Measurements from ENCODE around the gene SLC7A8.

The SLC7A8 gene

GRCh38 chr14:23208324-23208723 is 24.9 kb upstream of the SLC7A8 start:
- TF ChIP-seq YY1 (IDR thresholded peaks at IDR 0.05; ENCODE audit: low read depth), result no peak
- no peak for TF ChIP-seq TEAD4 (IDR thresholded peaks at IDR 0.05)
- TF ChIP-seq, protein P1, sequence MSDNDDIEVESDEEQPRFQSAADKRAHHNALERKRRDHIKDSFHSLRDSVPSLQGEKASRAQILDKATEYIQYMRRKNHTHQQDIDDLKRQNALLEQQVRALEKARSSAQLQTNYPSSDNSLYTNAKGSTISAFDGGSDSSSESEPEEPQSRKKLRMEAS (IDR thresholded peaks at IDR 0.05), result no peak
- no peak for TF ChIP-seq EGR1 (IDR thresholded peaks at IDR 0.05)
- no peak for TF ChIP-seq USF1 (IDR thresholded peaks at IDR 0.05)
- no peak for TF ChIP-seq CEBPB (IDR thresholded peaks at IDR 0.05)
- no peak for TF ChIP-seq CREB1 (IDR thresholded peaks at IDR 0.05; ENCODE audit: low read depth)
- TF ChIP-seq EP300 (IDR thresholded peaks at IDR 0.05; ENCODE audit: borderline replicate concordance), result no peak
- TF ChIP-seq TCF12 (IDR thresholded peaks at IDR 0.05; ENCODE audit: low read depth), result no peak
- no peak for TF ChIP-seq NFIC (IDR thresholded peaks at IDR 0.05)
- no peak for TF ChIP-seq REST (IDR thresholded peaks at IDR 0.05; ENCODE audit: low read depth)
- no peak for TF ChIP-seq TAF1 (IDR thresholded peaks at IDR 0.05; ENCODE audit: low read depth)
- no peak for TF ChIP-seq FOXM1 (IDR thresholded peaks at IDR 0.05; ENCODE audit: borderline replicate concordance, low read depth)
- no peak for TF ChIP-seq ZBTB7A (IDR thresholded peaks at IDR 0.05; ENCODE audit: low read depth)
- TF ChIP-seq RAD21 (IDR thresholded peaks at IDR 0.05; ENCODE audit: low read depth), result no peak

- TF ChIP-seq TCF12 (IDR thresholded peaks at IDR 0.05; ENCODE audit: low read depth) (no peak), CEBPB (IDR thresholded peaks at IDR 0.05) (no peak), ZBTB7A (IDR thresholded peaks at IDR 0.05; ENCODE audit: low read depth) (no peak), REST (IDR thresholded peaks at IDR 0.05; ENCODE audit: low read depth) (no peak), TEAD4 (IDR thresholded peaks at IDR 0.05) (no peak), EGR1 (IDR thresholded peaks at IDR 0.05) (no peak), CREB1 (IDR thresholded peaks at IDR 0.05; ENCODE audit: low read depth) (no peak), FOXM1 (IDR thresholded peaks at IDR 0.05; ENCODE audit: borderline replicate concordance, low read depth) (no peak), EP300 (IDR thresholded peaks at IDR 0.05; ENCODE audit: borderline replicate concordance) (no peak), USF1 (IDR thresholded peaks at IDR 0.05) (no peak), NFIC (IDR thresholded peaks at IDR 0.05) (no peak), YY1 (IDR thresholded peaks at IDR 0.05; ENCODE audit: low read depth) (no peak), TAF1 (IDR thresholded peaks at IDR 0.05; ENCODE audit: low read depth) (no peak), RAD21 (IDR thresholded peaks at IDR 0.05; ENCODE audit: low read depth) (no peak)
- TF ChIP-seq, protein P1 (IDR thresholded peaks at IDR 0.05), result no peak
Observed at GRCh38 chr14:23207146-23207540, 23.7 kb upstream of the SLC7A8 start.

DNA sequence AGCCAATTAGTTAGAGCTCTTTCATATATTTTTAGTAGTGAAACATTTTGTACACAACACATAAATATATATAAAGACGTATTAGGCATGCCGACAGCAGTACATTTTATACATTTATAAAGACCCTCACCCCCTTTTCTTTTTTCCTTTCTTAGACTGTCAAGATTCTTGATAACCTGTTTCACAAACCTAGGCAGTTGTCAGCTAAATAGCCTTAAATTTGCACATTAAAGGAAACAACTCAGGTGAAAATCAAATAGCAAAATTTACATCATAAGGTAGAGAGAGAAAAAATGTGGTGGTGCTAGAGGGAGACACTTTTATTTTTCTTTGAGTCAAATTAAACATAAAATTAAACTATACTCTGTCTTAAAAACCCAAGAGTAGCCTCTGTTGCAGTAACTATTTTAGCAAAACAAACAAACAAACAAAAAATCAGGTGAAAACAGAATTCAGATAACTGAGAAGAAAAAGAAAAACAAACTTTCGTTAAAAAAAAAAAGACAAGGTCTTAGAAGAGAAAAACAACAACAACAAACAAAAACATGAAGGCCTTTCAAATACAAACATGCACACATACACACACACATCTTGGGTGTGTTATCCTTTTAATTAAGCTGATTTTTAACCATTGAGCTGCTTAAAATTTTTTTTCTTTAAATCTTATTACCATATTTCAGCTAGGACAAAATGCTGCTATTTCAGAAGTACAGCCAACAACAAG is 23.1 kb upstream of the SLC7A8 start:
- no peak for TF ChIP-seq TCF12 (IDR thresholded peaks at IDR 0.05; ENCODE audit: low read depth)
- TF ChIP-seq ZBTB7A (IDR thresholded peaks at IDR 0.05; ENCODE audit: low read depth), result no peak
- TF ChIP-seq EGR1 (IDR thresholded peaks at IDR 0.05), result no peak
- no peak for TF ChIP-seq NFIC (IDR thresholded peaks at IDR 0.05)
- TF ChIP-seq CREB1 (IDR thresholded peaks at IDR 0.05; ENCODE audit: low read depth), result no peak
- TF ChIP-seq CEBPB (IDR thresholded peaks at IDR 0.05), result no peak
- no peak for TF ChIP-seq TEAD4 (IDR thresholded peaks at IDR 0.05)
- TF ChIP-seq RAD21 (IDR thresholded peaks at IDR 0.05; ENCODE audit: low read depth), result no peak
- no peak for TF ChIP-seq USF1 (IDR thresholded peaks at IDR 0.05)
- TF ChIP-seq REST (IDR thresholded peaks at IDR 0.05; ENCODE audit: low read depth), result no peak

DNA sequence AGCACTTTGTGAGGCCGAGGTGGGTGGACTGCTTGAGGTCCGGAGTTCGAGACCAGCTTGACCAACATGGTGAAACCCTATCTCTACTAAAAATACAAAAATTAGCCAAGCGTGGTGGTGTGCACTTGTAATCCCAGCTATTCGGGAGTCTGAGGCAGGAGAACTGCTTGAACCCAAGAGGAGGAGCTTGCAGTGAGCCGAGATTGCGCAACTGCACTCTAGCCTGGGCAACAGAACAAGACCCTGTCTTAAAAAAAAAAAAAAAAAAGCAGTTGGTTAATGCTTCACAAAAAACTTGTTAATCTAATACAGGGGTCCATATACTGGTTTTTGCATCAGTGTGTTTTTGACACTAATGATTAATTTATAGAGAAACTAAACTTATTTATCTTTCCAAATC is 18.5 kb upstream of the SLC7A8 start:
- no peak for TF ChIP-seq CREB1 (IDR thresholded peaks at IDR 0.05; ENCODE audit: low read depth)
- TF ChIP-seq CEBPB (IDR thresholded peaks at IDR 0.05), result peak; percentile 78

Data from Ishikawa (cell line).